Nephron progenitor cell (in vitro differentiated cells): ENCODE data around the gene TUBB4B.
A peak's percentile ranks its signal among the peaks of the same experiment; 100 is the strongest.

Experiments
- DNase-seq: peaks from one replicate; pipeline ENCODE4 v3.0.0; 2021
- H3K27ac Mint-ChIP-seq: 2 replicates; pipeline ENCODE4 v1.8.0; 2021; ENCODE audit warnings: mild to moderate bottlenecking, moderate library complexity, mixed read lengths
- H3K27me3 Mint-ChIP-seq: 2 replicates; pipeline ENCODE4 v1.8.0; 2021; ENCODE audit warnings: mild to moderate bottlenecking, low read depth, mixed read lengths; ENCODE audit not compliant: poor library complexity
- H3K36me3 Mint-ChIP-seq: 2 replicates; pipeline ENCODE4 v1.8.0; 2021; ENCODE audit warnings: low read depth, mixed read lengths
- H3K4me1 Mint-ChIP-seq: 2 replicates; pipeline ENCODE4 v1.8.0; 2021; ENCODE audit warnings: mixed read lengths
- H3K4me3 Mint-ChIP-seq: 2 replicates; pipeline ENCODE4 v1.8.0; 2021; ENCODE audit warnings: mild to moderate bottlenecking, moderate library complexity, mixed read lengths
- H3K9me3 Mint-ChIP-seq: 2 replicates; pipeline ENCODE4 v1.8.0; 2021; ENCODE audit warnings: mild to moderate bottlenecking, moderate library complexity, mixed read lengths
- TF ChIP-seq, protein P1 (sequence below): fragments of 200-600 bp; sonication (generic); IDR thresholded peaks from 2 replicates; pipeline ENCODE4 v1.5.0; 2021; ENCODE audit warnings: antibody characterized with exemption

TUBB4B gene

DNA sequence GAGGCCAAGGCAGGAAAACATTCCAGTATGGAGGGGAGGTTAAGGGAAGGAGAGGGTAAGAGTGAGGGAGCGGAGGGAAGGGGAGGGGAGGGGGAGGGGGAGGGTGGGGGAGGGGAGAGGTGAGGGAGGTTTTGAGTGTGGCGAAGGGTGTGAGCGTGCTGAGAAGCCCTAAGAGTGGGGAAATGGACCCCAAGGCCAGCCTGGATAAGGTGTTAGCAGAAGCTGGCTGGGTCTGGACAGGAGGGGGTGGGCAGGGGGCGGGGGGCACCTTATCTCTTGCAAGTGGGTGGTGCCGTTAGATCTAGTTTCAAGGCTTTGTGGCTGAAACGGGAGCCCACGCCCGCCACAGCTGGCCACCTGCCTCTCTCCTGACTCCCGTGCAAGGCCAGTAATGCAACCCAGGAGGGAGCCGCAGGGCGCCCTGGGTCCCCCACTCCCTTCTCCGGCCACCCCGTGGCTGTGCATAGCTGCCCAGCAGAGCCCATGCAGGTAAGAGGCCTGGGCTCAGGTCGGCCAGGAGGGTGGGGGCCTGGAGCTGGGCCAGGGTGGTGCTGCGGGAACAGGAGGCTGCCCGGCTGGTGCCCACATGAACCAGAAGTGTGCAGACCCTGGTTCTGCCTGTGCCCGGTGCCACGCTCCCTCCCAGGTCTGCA, 13.1 kb upstream of the TUBB4B start:
- TF ChIP-seq, protein P1, sequence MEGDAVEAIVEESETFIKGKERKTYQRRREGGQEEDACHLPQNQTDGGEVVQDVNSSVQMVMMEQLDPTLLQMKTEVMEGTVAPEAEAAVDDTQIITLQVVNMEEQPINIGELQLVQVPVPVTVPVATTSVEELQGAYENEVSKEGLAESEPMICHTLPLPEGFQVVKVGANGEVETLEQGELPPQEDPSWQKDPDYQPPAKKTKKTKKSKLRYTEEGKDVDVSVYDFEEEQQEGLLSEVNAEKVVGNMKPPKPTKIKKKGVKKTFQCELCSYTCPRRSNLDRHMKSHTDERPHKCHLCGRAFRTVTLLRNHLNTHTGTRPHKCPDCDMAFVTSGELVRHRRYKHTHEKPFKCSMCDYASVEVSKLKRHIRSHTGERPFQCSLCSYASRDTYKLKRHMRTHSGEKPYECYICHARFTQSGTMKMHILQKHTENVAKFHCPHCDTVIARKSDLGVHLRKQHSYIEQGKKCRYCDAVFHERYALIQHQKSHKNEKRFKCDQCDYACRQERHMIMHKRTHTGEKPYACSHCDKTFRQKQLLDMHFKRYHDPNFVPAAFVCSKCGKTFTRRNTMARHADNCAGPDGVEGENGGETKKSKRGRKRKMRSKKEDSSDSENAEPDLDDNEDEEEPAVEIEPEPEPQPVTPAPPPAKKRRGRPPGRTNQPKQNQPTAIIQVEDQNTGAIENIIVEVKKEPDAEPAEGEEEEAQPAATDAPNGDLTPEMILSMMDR, result no peak
- Mint-ChIP-seq H3K36me3 (no peaks in the 10 kb centered on the region), H3K27ac (no peak overlapping the region), H3K4me3 (peak overlapping the region; percentile 46), H3K27me3 (peaks cover under 1% of the 10 kb centered on the region), H3K4me1 (peaks cover 14% of the 10 kb centered on the region), H3K9me3 (no peaks in the 10 kb centered on the region)
- no peak for DNase-seq

DNA sequence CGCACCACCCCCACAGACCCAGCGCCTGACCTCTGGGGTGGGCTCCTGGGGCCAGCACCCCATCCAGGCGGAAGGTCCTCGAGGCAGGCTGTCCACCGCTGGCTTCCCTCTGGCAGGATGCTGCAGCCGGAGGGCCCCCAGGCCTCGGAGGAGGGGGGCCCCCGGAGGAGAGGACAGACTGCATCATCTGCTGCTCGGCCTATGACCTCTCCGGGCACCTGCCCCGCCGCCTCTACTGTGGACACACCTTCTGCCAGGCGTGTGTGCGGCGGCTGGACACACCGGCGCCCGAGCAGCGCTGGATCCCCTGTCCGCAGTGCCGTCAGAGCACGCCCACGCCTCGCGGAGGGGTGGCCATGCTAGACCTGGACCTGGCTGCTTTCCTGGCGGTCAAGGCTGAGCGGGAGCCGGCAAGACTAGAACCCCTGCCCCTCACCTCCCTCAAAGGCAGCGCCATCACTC, 12.6 kb upstream of the TUBB4B start:
- DNase-seq, result no peak
- H3K4me3 Mint-ChIP-seq, result no peak overlapping the region
- H3K9me3 Mint-ChIP-seq, result no peaks in the 10 kb centered on the region
- H3K4me1 Mint-ChIP-seq, result peaks cover 14% of the 10 kb centered on the region
- no peak overlapping the region for H3K27ac Mint-ChIP-seq
- H3K36me3 Mint-ChIP-seq, result no peaks in the 10 kb centered on the region
- no peaks in the 10 kb centered on the region for H3K27me3 Mint-ChIP-seq
- TF ChIP-seq, protein P1, result no peak

DNA sequence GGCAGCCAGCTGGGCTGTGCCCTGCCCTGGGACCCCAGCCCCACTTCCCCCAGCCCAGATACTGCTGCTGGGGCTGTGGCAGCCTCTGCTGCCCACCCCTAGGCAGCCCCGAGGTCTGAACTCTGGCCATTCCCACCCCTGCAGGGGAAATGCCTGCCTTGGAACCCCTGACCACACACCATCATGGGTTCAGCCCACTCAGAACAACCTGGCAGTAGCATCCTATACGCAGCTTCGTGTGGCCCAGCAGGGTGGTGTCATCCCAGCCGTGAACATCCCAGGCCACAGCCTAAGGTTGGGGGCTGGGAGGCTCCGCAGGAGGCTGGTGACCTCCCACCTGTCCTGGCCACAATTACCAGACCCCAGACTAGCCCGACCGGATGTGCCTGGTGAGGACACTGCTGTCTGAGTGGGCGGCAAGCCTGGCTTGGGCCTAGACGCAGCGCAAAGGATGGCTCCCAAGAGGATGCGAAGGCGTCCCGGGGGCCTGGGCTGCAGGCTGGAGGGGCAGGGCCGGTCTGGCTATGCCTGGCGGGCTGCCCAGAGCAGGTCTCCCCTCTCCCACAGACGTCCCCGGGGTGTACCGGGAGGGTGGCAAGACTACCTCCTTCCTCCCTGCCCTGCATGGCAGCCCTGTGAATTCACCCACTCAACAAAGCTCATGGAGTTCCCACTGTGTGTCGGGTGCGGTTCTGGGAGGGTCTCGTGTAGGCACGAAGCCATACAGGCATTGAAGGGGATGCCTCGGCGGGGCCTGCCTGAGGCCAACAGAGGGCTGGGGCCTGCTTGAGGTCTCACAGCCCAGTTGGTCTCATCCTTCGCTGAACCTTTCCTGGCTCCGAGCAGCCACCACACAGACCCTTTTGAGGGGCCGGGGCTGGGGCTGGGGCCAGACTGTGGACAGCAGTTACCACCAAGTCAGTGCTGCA, 11.9 kb upstream of the TUBB4B start:
- Mint-ChIP-seq H3K4me1 (peaks cover 14% of the 10 kb centered on the region), H3K4me3 (no peak overlapping the region), H3K27ac (no peak overlapping the region), H3K27me3 (no peaks in the 10 kb centered on the region), H3K9me3 (no peaks in the 10 kb centered on the region), H3K36me3 (no peaks in the 10 kb centered on the region)
- TF ChIP-seq, protein P1, result no peak
- no peak for DNase-seq

DNA sequence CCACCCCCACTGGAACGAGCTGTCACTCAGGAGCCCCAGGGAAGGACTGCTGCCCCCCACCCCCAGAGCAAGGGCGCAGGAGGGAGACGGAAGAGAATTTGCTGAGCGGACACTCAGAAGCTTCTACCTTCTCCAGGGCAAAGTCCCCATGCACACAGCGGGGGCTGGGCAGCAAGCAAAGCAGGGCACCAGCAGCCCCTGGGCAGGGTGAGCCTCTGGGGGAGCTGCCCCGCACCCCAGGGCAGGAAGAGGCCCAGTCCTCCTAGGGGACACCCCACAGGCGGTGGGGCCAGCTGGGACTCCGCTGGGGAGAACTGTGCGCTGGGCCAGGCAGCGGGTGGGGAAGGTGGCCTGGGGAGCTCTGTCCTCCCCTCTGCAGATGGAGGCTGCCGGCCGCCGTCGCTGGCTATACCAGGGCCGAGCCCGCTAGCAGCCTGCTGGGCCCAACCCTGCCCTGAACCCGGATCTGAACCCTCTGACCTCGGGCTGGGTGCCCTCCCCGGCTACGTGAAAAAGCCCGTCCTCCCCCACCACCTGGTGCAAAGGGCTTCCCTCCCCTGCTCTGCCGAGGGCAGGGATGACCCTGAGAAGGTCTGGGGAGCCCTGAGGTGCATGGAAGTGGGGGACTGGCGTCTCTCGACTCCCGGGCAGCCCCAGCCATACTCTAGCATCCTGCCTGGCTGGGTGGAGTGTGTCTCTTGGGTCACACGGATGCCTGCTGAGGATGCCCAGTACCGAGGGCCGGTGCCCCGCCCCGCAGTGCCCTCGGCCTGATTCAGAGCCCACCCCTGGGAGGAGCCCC, 11.0 kb upstream of the TUBB4B start:
- no peak overlapping the region for H3K4me3 Mint-ChIP-seq
- no peaks in the 10 kb centered on the region for H3K9me3 Mint-ChIP-seq
- no peaks in the 10 kb centered on the region for H3K36me3 Mint-ChIP-seq
- TF ChIP-seq, protein P1, result no peak
- no peaks in the 10 kb centered on the region for H3K27me3 Mint-ChIP-seq
- no peak for DNase-seq
- H3K4me1 Mint-ChIP-seq, result peaks cover 20% of the 10 kb centered on the region
- no peak overlapping the region for H3K27ac Mint-ChIP-seq

DNA sequence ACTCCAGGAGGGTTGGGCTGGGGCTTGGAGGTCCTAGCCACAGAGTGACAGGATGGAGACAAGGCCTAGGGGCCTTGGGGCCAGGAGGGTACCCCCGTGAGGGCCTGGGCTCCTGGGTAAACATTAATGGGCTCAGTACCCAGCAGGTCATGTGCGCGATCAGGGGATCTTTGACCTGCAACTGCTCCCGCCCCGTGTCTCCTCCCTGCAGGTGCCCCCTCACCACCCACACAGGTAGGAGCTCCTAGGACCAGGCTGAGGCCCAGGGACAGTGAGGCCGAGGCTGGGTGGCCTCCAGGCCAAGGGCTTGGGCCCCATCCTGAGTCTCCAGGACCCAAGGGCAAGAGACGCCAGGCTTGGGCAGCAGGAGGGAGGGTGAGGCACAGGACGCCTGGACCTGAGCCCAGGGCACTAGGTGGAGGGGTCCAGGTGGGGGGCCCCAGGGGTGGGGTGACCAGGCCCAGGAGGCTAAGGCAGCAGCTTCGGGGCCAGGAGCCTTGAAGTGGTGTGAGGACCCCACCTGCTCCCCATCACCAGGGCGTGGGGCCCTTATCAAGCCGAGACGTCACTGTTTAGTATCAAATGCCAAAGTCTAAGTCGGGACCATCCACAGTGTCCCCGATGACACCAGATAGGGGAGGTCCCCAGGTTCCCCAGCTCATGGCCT, 10.2 kb upstream of the TUBB4B start, which contains the start of gene SLC34A3:
Gene SLC34A3, plus strand, starts transcription at position 197 of the 667 bp plus-strand sequence. CDS start 802 bp downstream, outside the sequence.
- no peak within 1 kb of the TSS for H3K4me3 Mint-ChIP-seq
- peaks cover 21% of the 10 kb centered on the region for H3K4me1 Mint-ChIP-seq
- no peaks in the 10 kb centered on the region for H3K27me3 Mint-ChIP-seq
- no peak within 1 kb of the TSS for H3K27ac Mint-ChIP-seq
- no peaks in the 10 kb centered on the region for H3K9me3 Mint-ChIP-seq
- TF ChIP-seq, protein P1, result no peak
- DNase-seq, result no peak
- H3K36me3 Mint-ChIP-seq, result no peaks in the 10 kb centered on the region
